ENCODE data around the gene DFFB.
A peak's percentile ranks its signal among the peaks of the same experiment; 100 is the strongest.
"Not testable (repeated sequence)": the region's sequence is repeated elsewhere in the genome, so short reads cannot be mapped to it uniquely, and the experiment has no call there.

Gene DFFB

GRCh38 chr1:3911981-3912808, 54.9 kb downstream of the DFFB start:
- no peak for DNase-seq

DNA sequence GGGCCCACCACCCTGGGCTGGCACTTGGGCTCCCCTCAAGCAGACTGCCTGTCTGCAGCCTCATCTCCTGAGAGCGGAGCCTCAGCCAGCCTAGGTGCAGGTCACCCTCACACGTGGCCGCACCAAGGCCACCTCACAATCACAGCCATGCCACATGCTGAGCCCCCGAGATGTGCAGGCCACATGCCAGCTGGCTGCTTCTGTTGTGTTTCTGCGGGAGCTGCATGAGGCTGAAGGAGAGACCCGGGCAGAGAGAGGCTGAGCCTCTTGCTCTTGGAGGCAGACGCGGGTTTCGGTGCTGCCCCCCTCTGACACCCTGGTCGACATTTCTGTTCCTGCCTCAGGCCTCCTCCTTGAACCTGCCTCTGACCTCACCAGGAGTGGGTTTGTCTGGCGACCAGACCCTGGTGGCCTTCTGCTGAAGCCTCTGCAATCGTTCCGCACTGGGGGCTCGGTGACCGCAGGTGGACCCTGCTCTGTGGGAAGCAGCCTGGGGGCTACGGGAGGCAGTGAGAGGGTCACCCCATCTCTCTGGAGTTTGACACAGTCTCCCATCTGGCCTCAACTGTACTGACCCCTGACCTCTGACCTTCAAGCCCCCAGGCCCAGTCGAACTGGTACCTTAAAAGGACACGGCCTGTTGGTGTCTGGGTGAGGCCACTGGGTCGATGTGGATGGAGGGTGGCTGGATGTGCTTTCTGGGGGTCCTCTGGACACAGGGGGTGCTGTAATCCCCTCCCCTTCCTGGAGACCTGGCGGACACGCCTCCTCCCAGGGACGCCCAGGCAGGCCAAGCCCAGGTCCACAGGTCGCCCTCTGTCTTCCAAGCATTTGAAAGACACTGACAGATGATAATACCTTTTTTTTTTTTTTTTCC, 55.8 kb downstream of the DFFB start:
- DNase-seq: no peak

GRCh38 chr1:3914331-3914851, 57.1 kb downstream of the DFFB start:
- no peak for DNase-seq

- no peak for DNase-seq
Observed at GRCh38 chr1:3914911-3915310, 57.6 kb downstream of the DFFB start.

- DNase-seq: no peak
Observed at GRCh38 chr1:3915551-3916121, 58.4 kb downstream of the DFFB start.

- DNase-seq: no peak
Observed at GRCh38 chr1:3917761-3918160, 60.5 kb downstream of the DFFB start.

DNA sequence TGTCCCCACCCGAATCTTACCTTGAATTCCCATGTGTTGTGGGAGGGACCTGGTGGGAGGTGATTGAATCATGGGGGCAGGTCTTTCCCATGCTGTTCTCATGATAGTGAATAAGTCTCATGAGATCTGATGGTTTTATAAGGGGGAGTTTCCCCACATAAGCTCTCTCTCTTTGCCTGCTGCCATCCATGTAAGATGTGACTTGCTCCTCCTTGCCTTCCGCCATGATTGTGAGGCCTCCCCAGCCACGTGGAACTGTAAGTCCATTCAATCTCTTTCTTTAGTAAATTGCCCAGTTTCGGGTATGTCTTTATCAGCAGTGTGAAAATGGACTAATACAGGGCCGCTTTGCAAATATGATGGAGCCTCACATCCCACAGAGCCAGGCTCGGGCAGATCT, 61.1 kb downstream of the DFFB start:
- DNase-seq: not testable (repeated sequence)

DNA sequence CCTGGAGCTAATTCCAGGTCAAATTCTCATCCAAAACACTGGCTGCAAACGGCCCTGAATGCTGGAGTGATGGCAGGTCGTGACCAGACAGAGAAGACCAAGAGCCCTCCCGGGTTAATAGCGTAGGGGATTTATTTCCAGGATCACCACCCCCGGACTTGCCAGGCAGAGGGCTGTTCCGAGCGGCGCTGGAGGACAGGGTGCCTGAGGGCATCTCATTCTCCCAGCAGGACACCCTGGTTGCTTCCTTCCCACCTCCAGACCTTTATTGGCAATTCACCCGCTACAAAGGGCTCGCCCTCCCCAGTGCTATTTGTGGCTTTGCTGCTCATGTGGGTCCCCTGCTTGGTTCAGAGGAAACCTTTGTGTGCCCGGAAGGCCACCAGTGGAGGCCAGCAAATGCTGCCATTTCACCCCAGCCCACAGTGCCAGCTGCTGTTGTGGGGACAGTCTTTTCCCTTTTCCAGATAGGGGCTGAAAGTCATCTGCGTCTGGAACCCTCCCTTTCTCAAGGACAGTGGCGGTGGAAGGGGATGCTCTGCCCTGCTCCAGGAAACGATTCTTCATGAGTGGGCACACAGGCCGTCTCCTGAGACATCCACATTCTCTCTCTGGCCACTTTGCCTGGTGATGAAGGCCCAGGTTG, 61.8 kb downstream of the DFFB start:
- no peak for DNase-seq

- no peak for DNase-seq
Observed at GRCh38 chr1:3919706-3920105, 62.4 kb downstream of the DFFB start.

DNA sequence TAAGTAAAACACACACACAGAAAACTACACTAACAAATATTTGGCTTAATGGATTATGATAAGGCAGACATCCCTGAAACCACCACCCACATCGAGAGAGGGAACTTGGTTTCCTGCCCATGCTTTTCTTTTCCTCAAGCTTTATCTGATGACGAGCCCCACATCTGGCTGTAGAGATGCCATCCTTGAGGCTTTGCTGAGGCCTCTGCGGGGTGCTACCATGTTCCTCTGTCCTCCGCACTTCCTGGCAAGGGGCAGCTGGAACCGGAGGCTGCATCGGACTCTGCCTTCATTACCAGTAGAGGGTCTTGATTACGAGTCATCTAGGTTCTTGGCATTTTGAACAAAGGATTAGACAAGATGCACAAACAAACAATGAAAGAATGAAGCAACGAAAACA, 64.5 kb downstream of the DFFB start:
- no peak for DNase-seq

DNA sequence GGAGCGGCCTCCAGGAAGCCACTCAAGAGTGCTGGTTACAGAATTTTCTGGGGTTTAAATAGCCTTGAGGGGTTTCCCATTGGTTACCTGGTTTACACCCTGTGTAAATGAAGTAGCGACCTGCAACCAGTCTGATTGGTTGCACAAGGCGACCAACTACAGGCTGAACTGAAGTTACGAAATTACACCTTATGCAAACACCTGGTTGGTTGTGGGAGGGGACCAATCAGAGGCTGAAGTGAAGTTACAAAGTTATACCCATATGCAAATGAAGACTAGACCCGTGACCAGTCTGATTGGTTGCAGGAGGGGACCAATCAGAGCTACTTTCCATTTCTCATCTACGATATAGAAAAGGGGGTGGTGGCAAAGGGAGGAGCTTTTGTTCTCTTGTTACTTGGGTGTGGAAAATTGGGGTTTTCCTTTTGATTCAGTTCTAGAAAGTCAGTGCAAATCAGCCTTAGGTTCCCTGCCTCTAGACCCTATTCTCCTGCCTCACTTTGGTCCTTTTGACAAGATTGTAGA, 65.0 kb downstream of the DFFB start:
- peak; percentile 78 for DNase-seq

DNA sequence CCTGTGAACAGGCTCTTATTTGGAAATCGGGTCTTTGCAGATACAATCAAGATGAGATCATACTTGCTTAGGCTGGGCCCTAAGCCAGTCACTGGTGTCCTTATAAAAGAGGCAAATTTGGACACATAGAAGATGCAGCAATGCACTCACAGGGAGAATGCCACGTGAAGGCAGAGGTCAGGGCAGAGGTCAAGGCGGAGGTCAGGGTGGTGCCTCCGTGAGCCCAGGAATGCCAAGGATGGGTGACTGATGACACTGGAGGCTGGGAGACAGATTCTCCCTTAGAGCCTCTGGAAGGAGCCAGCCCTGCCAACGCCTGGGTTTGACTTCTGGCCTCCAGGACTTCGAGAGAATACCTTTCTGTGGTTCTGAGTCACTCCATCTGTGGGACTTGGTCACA, 65.6 kb downstream of the DFFB start:
- no peak for DNase-seq

DNA sequence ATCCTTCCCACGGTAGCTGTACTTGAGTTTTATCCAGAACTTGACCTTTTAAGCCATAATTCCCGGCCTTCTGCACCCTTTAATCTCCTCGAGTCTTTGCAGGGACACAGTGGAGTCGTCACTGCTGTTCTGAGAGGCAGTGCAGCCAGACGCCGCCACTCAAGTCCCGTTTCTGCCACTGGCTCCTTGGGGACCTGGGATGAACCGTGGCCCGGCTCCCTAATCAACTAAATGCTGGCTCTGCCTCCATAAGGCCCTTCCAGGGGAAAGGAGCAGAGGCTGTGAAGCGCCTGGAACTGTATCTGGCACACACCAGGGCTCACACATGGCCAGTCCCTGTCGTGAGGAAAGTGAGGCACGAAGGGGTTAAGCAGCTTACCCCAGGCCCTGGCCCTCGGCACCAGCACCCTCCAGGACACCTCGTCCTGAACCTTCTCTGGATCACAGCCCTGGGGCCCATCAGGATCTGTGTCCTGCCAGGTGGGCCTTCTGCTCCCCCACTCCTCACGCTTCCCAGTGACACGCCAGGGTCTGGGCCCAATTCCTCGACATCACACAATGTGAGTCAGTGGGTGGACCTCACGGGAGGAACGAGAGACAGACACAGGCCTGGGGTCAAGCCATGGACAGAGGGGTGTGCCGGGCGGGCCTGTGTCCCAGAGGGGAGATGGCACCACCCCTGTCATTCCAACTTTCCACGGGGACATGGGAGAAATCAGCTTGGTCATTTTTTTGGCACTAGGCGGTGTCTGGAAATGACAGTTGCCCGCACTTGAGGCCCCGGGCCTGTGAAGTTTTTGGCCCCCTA, 66.3 kb downstream of the DFFB start:
- no peak for DNase-seq

- DNase-seq: no peak
Observed at GRCh38 chr1:3924186-3924824, 67.0 kb downstream of the DFFB start.

DNA sequence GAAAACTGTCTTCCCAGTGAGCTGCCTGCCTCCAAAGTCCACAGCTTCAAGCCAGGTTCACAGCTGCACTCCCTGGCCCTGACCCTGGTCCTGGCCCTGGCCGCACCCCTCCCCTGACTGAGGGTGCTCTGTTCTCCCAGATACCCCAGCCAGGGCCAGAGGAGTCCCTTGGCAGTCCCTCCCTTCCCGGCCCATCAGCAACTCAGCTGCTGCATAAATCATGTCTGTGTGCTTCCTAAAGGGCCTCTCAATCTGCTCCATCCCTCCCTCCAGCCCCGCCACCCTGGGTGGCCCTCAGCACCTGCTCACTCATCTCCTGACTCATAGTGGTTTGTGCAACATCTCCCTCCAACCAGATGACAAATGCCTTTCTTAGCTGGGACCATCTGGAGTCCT, 67.5 kb downstream of the DFFB start:
- DNase-seq: peak; percentile 82

- no peak for DNase-seq
Observed at GRCh38 chr1:3925256-3925655, 68.0 kb downstream of the DFFB start.

GRCh38 chr1:3925762-3926161, 68.5 kb downstream of the DFFB start:
- DNase-seq: no peak

DNA sequence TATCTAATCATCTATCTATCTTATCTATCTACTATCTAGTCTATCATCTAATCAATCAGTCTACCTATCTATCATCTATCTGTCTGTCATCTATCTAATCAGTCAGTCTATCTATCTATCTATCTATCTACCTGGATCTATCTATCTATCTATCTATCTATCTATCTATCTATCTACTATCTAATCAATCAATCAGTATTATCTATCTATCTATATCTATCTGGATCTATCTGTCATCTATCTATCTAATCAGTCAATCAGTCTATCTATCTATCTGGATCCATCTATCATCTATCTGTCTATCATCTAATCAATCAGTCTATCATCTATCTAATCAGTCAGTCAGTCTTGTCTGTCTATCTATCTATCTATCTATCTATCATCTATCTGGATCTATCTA, 69.7 kb downstream of the DFFB start:
- DNase-seq: no peak

DNA sequence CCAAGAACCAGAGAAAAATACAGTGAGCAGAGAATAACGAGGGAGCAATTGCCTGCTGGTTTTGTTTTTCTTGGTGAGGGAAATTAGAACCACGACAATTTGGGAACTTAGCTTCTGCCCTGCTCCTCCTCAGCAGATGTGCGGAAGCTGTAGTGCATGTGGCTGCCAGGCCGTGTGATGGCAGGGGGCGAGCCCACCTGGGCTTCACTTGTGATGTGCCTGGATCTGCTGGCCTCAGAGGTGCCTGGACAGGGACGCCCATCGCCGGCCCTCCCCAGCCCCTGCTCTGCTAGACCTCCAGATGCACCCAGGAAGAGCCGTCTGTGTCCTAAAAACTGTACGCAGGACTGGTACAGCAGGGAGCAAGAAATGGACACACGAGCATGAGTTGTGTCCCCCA, 71.3 kb downstream of the DFFB start:
- no peak for DNase-seq

DNA sequence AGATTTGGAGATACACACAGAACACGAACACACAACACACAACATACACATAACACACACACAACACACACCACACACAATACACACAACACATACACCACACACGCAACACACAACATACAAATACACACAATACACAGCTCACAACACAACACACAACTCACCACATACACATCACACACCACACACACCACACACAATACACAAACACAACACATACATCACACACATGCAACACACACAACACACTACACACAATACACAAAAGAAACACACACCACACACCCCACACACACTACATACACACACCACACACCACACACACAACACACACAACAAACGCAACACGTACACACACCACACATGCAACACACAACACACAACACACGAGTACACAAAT, 71.8 kb downstream of the DFFB start:
- DNase-seq: no peak

DNA sequence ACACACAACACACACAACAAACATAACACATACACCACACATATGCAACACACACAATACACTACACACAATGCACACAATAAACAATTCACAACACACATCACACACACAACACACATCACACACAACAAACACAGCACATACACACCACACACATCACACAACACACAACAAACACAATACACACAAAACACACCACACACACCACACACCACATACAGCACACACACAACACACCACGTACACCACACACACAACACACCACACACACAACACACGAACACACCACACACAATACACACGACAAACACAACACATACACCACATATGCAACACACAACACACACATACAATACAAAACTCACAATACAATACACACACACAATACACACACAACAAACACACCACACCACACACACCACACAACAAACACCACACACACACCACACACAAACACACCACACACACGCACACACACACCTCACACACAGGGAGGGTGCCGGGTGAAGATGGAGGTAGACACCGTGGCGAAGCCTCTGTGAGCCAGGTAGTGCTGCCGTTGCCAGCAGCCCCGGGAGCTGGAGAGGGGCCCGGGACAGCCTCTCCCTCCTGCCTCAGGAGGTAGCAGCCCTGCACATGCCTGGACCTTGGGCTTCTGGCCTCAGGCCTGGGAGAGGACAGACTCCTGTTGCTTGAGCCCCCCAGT, 73.2 kb downstream of the DFFB start:
- no peak for DNase-seq
